Measurements from ENCODE around the gene MUC6. TPM values are rescaled to one million over a fixed set of nuclear protein-coding genes. Genes with fewer than 3 reads are reported as not detected.

The MUC6 gene
- total RNA-seq, 1 experiment from 2014 or later: not detected

DNA sequence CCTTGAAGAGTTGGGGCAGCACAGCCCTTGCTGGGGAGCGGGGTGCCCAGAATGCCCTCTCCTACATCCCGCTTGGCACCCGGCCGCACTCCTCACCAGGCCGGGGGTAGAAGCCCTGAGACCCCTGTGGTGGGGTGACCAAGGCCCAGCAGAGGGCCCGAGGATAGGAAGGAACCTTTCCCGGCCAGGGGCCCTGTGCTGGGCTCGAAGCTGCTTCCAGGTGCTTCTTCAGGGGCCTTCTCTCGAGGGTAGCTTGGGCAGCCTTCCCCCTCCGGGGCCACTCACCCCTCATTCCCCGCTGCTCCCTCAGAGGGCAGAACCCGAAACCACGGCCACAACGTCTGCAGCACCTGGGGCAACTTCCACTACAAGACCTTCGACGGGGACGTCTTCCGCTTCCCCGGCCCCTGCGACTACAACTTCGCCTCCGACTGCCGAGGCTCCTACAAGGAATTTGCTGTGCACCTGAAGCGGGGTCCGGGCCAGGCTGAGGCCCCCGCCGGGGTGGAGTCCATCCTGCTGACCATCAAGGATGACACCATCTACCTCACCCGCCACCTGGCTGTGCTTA is 38.9 kb upstream of the MUC6 start:
- Histone ChIP-seq H2BK15ac (ENCODE audit: low read depth, low read length) (no peak overlapping the region), H3K9ac (ENCODE audit: extremely low read depth, insufficient read length, low read length) (no peak overlapping the region), H2BK12ac (ENCODE audit: insufficient read length, low read depth, low read length) (no peak overlapping the region), H3K23me2 (ENCODE audit: insufficient read length, low read depth, low read length, poor library complexity, severe bottlenecking) (no peaks in the 10 kb centered on the region), H4K8ac (replicated peaks; ENCODE audit: insufficient read length, low read depth, low read length) (no peak overlapping the region), H3K18ac (ENCODE audit: insufficient read length, low read depth, low read length) (no peak overlapping the region), H3K79me1 (ENCODE audit: insufficient read depth, low read depth, low read length, poor library complexity, severe bottlenecking) (no peaks in the 10 kb centered on the region), H2BK20ac (ENCODE audit: low read depth, low read length, poor library complexity, severe bottlenecking) (no peak overlapping the region), H2AFZ (ENCODE audit: low read length) (no peak overlapping the region), H2BK120ac (ENCODE audit: low read depth, low read length, poor library complexity, severe bottlenecking) (no peak overlapping the region), H3K14ac (ENCODE audit: insufficient read depth, low read length) (no peak overlapping the region; the same call in 1 of the 2 replicates), H4K5ac (ENCODE audit: insufficient read length, low read depth, low read length) (no peak overlapping the region), H4K91ac (ENCODE audit: insufficient read length, low read depth, low read length) (no peak overlapping the region), H4K20me1 (ENCODE audit: control insufficient read depth, insufficient read depth, insufficient read length) (no peaks in the 10 kb centered on the region), H3K79me2 (ENCODE audit: insufficient read depth, low read length) (no peaks in the 10 kb centered on the region), H3K27me3 (ENCODE audit: insufficient read depth, low read length) (no peaks in the 10 kb centered on the region), H3K27ac (ENCODE audit: insufficient read length, low read depth, low read length) (no peak overlapping the region), H3K4ac (ENCODE audit: low read depth, low read length) (no peak overlapping the region), H3K56ac (ENCODE audit: insufficient read length, low read depth, low read length) (no peak overlapping the region), H3K4me2 (ENCODE audit: insufficient read depth, insufficient read length, low read length) (no peak overlapping the region), H3K4me1 (ENCODE audit: insufficient read depth, low read length) (no peaks in the 10 kb centered on the region), H3K9me3 (ENCODE audit: control insufficient read depth, low read depth, low read length) (no peaks in the 10 kb centered on the region), H3T11ph (ENCODE audit: low read length) (no peak overlapping the region), H2AK5ac (ENCODE audit: insufficient read length, low read length) (no peak overlapping the region), H3K23ac (ENCODE audit: insufficient read length, low read depth, low read length) (no peak overlapping the region), H2BK5ac (ENCODE audit: insufficient read length, low read length) (no peak overlapping the region)
- Mint-ChIP-seq H3K36me3 (ENCODE audit: insufficient read depth in 1 of 3, low read depth in 3 of 3) (no peaks in the 10 kb centered on the region), H3K4me3 (no peak overlapping the region), H3K27ac (peak overlapping the region; percentile 44 to 77 (median 70); a peak in 4 of 7 replicates), H3K27me3 (ENCODE audit: low read depth) (no peaks in the 10 kb centered on the region), H3K4me1 (peaks cover 3 to 5% of the 10 kb centered on the region in 2 experiments; a peak in 3 of 4 replicates), H3K9me3 (no peaks in the 10 kb centered on the region)
- no peak for DNase-seq
- WGBS (ENCODE audit: extremely low coverage, insufficient read length, low lambda C conversion rate): no CpG with 5 or more reads among the region's 28 CpGs
- TF ChIP-seq, protein P1, sequence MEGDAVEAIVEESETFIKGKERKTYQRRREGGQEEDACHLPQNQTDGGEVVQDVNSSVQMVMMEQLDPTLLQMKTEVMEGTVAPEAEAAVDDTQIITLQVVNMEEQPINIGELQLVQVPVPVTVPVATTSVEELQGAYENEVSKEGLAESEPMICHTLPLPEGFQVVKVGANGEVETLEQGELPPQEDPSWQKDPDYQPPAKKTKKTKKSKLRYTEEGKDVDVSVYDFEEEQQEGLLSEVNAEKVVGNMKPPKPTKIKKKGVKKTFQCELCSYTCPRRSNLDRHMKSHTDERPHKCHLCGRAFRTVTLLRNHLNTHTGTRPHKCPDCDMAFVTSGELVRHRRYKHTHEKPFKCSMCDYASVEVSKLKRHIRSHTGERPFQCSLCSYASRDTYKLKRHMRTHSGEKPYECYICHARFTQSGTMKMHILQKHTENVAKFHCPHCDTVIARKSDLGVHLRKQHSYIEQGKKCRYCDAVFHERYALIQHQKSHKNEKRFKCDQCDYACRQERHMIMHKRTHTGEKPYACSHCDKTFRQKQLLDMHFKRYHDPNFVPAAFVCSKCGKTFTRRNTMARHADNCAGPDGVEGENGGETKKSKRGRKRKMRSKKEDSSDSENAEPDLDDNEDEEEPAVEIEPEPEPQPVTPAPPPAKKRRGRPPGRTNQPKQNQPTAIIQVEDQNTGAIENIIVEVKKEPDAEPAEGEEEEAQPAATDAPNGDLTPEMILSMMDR (conservative IDR thresholded peaks at IDR 0.05): no peak

Data from H9 (cell line).